ENCODE data around the gene UTP15.

DNA sequence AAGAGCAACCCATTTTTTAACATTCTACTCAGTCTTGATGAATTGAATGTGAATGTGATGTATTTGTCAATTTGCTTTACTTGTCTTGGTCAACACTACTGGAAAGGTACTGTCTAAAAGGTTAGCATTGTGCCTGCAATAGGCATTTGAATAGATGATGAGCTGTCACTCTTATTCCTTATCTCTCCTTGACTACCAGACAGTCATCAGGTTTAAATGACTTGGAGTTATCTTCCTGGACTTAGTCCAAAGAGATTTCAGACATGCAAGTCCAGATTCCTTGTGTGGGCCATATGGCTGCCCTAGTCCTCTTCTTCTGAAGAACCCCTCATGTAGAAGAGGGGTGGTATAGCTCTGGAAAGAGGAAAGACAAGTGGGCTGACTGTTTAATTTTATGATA, 65.2 kb downstream of the UTP15 start:
- TF ChIP-seq, protein P1, sequence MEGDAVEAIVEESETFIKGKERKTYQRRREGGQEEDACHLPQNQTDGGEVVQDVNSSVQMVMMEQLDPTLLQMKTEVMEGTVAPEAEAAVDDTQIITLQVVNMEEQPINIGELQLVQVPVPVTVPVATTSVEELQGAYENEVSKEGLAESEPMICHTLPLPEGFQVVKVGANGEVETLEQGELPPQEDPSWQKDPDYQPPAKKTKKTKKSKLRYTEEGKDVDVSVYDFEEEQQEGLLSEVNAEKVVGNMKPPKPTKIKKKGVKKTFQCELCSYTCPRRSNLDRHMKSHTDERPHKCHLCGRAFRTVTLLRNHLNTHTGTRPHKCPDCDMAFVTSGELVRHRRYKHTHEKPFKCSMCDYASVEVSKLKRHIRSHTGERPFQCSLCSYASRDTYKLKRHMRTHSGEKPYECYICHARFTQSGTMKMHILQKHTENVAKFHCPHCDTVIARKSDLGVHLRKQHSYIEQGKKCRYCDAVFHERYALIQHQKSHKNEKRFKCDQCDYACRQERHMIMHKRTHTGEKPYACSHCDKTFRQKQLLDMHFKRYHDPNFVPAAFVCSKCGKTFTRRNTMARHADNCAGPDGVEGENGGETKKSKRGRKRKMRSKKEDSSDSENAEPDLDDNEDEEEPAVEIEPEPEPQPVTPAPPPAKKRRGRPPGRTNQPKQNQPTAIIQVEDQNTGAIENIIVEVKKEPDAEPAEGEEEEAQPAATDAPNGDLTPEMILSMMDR (IDR thresholded peaks at IDR 0.05): no peak
- TF ChIP-seq POLR2A (IDR thresholded peaks at IDR 0.05): no peak

Data from heart left ventricle (tissue), 13 donors.